ENCODE results near the gene CELSR1. TPM values are rescaled to one million over a fixed set of nuclear protein-coding genes. Genes with fewer than 3 reads are reported as not detected.

CELSR1 gene
- total RNA-seq, 1 donor from 2014 or later = 32.9 TPM

DNA sequence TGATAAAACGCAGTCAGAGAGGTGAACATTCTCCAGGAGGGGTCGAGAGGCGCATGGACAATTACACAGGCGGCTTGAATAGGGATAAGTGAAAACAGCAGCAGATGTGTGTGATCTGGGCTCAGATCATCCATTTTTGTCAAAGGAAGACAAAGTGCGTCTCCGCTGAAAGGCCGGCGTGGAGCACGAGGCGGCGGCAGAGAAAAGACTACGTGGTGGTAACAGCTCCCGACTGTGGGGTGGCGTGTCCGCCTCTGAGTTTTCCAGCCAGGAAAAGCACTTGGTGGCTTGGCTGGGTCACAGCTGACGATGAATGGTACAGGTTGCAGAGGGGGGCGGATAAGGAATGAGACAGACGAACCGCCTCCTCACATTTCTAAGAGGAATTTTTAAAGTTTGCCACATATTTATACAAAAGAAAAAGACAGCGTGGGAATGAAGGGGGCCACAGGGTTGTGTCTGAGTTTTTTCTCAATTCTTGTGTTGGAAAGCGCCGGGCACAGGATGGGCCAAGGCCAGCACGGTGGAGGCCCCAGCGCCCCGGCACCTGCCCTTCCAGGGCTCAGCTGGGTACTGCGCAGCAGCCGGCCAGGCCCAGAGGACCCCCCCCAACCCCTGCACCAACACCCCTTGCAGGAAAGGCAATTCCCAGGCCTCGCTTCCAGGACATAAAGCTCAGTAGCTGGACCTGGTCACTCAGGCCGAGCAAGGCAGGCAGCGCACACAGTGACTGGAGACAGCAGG, 121.5 kb downstream of the CELSR1 start:
- Histone ChIP-seq H3K36me3 (no peaks in the 10 kb centered on the region), H3K4me1 (no peaks in the 10 kb centered on the region), H3K4me3 (no peak overlapping the region), H3K27me3 (no peaks in the 10 kb centered on the region), H3K9me3 (no peaks in the 10 kb centered on the region), H3K27ac (no peak overlapping the region)
- intact Hi-C loops (cut with DNase I) = no loop called here
- no peak for DNase-seq (ENCODE audit: extremely low spot score in 2 of 2)
- TF ChIP-seq POLR2AphosphoS5 (IDR thresholded peaks at IDR 0.05; ENCODE audit: insufficient read depth in 1 of 2, low read depth in 1 of 2) (no peak), POLR2A (IDR thresholded peaks at IDR 0.05) (no peak)
- TF ChIP-seq, protein P1, sequence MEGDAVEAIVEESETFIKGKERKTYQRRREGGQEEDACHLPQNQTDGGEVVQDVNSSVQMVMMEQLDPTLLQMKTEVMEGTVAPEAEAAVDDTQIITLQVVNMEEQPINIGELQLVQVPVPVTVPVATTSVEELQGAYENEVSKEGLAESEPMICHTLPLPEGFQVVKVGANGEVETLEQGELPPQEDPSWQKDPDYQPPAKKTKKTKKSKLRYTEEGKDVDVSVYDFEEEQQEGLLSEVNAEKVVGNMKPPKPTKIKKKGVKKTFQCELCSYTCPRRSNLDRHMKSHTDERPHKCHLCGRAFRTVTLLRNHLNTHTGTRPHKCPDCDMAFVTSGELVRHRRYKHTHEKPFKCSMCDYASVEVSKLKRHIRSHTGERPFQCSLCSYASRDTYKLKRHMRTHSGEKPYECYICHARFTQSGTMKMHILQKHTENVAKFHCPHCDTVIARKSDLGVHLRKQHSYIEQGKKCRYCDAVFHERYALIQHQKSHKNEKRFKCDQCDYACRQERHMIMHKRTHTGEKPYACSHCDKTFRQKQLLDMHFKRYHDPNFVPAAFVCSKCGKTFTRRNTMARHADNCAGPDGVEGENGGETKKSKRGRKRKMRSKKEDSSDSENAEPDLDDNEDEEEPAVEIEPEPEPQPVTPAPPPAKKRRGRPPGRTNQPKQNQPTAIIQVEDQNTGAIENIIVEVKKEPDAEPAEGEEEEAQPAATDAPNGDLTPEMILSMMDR (IDR thresholded peaks at IDR 0.05) = no peak

DNA sequence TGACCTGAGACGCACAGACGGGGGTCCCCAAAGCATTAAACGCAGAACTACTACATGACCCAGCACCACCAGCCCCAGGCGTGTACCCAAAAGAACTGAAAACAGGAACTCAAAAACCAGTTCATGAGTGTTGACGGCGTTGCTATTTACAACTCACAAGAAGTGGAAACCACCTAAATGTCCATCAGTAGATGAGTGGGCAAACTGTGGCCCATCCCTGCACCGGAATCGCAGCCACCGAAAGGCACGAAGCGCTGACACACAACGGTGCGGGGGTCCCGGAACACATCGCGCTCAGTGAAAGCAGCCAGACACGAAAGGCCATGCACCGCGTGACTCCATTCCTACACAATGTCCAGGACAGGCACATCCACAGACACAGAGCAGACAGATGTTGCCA, 122.7 kb downstream of the CELSR1 start:
- H3K4me1 ChIP-seq = no peaks in the 10 kb centered on the region
- intact Hi-C loops (cut with DNase I) = no loop called here
- no peaks in the 10 kb centered on the region for H3K27me3 ChIP-seq
- no peak for DNase-seq (ENCODE audit: extremely low spot score in 2 of 2)
- H3K36me3 ChIP-seq = peaks cover 0 to 4% of the 10 kb centered on the region in 2 donors
- no peak overlapping the region for H3K4me3 ChIP-seq
- H3K27ac ChIP-seq = no peak overlapping the region
- TF ChIP-seq, protein P1 (IDR thresholded peaks at IDR 0.05) = no peak
- TF ChIP-seq POLR2A (IDR thresholded peaks at IDR 0.05) (no peak), POLR2AphosphoS5 (IDR thresholded peaks at IDR 0.05; ENCODE audit: insufficient read depth in 1 of 2, low read depth in 1 of 2) (no peak)
- no peaks in the 10 kb centered on the region for H3K9me3 ChIP-seq

DNA sequence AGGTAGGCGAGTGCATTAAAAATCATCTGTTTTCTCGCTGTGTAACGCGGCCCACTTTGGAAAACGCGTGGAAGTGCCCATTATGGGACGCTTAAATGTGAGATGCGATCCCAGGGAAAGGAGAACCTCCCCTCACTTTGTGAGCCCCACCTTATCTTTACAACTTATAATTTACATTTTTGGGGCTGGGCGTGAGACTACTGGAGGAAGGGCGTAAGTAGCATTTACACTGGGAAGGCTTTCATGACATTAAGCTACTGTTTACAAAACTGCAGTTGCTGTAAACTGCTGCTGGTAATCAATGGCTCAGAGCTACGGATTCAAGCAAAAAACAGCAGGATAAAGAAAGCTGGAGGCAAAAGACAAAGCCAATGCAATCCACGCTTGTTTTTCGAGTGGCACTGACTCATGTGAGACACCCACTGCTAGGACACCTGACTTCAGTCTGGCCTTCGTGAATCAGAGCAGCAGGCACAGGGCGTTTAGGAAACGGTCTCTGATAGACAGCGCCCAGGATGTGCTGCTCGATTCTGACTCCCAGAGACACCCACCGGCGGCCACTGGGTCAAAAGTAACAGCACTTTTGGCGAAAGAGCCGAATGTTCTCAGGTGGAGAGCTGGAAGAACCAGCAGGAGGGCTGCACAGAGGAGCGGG, 123.6 kb downstream of the CELSR1 start:
- H3K9me3 ChIP-seq = no peaks in the 10 kb centered on the region
- no peak for TF ChIP-seq POLR2AphosphoS5 (IDR thresholded peaks at IDR 0.05; ENCODE audit: insufficient read depth in 1 of 2, low read depth in 1 of 2)
- TF ChIP-seq POLR2A (IDR thresholded peaks at IDR 0.05) = no peak
- TF ChIP-seq, protein P1 (IDR thresholded peaks at IDR 0.05) = no peak
- DNase-seq (ENCODE audit: extremely low spot score in 2 of 2) = no peak
- peaks cover 0 to 13% of the 10 kb centered on the region in 2 donors for H3K36me3 ChIP-seq
- intact Hi-C loops (cut with DNase I) = no loop called here
- H3K4me3 ChIP-seq = no peak overlapping the region
- H3K27me3 ChIP-seq = no peaks in the 10 kb centered on the region
- no peaks in the 10 kb centered on the region for H3K4me1 ChIP-seq
- no peak overlapping the region for H3K27ac ChIP-seq

DNA sequence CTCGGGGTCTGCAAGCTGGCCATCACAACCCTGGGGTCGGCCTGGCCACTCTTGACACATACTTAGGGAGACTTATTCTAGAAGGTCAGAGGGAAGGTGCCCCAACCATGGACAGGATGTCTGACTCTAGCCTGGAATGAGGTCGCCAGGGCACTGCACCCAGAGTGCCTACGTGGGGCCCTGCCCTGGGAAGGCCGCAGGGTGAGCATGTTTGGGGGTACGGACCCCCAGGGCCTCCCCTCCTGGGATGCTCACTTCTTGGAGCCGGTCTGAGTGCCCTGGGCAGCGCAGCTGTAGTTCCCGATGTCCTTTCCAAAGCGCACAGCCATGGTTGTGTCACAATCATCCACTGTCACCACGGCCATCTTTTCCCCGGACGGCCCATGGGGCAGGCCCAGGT, 126.1 kb downstream of the CELSR1 start:
- DNase-seq (ENCODE audit: extremely low spot score in 2 of 2) = no peak
- H3K27ac ChIP-seq = no peak overlapping the region

More for the DNA sequence above, 126.1 kb downstream of the CELSR1 start:
- TF ChIP-seq, protein P1 (IDR thresholded peaks at IDR 0.05) = no peak
- TF ChIP-seq POLR2AphosphoS5 (IDR thresholded peaks at IDR 0.05; ENCODE audit: insufficient read depth in 1 of 2, low read depth in 1 of 2) (no peak), POLR2A (IDR thresholded peaks at IDR 0.05) (no peak)
- Histone ChIP-seq H3K4me3 (no peak overlapping the region), H3K36me3 (peaks cover 0 to 13% of the 10 kb centered on the region in 2 donors), H3K9me3 (no peaks in the 10 kb centered on the region), H3K4me1 (no peaks in the 10 kb centered on the region), H3K27me3 (no peaks in the 10 kb centered on the region)
- intact Hi-C loops (cut with DNase I) = no loop called here

All from vagina (tissue), 2 donors.